SU-DHL-6 (cell line): ENCODE data around the gene HOXD4.

Experiments used
- EZH2phosphoT487 ChIP-seq: fragments of 200-600 bp; sonication (generic), shearing (Covaris generic); conservative IDR thresholded peaks from 2 replicates; pipeline ENCODE4 v1.6.1; 2018; ENCODE audit warnings: mild to moderate bottlenecking, antibody characterized with exemption, low read length, moderate library complexity, mixed read lengths
- TF ChIP-seq, protein P1 (sequence below): fragments of 200-600 bp; sonication (generic); IDR thresholded peaks from one replicate; pipeline ENCODE4 v1.5.1; 2017; ENCODE audit warnings: antibody characterized with exemption, mild to moderate bottlenecking, low read length, moderate library complexity; ENCODE audit not compliant: insufficient read depth, poor library complexity, severe bottlenecking

DNA sequence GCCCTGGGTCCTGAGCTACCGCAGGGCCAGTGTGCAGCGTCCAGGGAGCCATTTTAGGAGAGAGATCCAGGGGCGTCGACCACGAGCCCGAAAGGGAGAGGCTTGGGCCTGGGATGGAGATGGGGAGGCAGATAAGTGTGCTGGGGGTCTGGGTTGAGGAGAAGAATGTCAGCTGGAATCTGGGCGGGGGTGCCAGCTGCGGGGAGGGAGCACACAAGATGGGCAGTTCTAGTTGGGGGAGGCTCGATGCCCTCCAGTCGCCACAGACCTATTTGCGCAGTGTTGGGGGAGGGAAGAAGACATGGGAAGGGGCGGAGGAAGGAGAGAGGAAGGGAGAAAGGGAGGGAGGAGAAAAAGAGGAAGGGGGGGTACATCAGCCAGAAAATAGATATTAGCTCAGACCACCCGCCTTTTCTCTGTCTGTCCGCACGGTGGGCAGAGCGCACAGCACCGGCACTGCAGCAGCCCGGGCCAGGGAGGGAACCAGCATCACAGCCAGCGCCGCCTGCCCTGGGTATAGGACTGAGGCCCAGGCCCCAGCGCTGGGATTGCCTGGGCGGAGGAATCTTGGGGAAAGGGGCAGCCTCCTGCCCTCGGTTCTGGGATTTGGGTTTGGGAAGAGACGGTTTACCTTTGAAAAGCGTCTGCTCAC, 46.1 kb upstream of the HOXD4 start:
- TF ChIP-seq, protein P1, sequence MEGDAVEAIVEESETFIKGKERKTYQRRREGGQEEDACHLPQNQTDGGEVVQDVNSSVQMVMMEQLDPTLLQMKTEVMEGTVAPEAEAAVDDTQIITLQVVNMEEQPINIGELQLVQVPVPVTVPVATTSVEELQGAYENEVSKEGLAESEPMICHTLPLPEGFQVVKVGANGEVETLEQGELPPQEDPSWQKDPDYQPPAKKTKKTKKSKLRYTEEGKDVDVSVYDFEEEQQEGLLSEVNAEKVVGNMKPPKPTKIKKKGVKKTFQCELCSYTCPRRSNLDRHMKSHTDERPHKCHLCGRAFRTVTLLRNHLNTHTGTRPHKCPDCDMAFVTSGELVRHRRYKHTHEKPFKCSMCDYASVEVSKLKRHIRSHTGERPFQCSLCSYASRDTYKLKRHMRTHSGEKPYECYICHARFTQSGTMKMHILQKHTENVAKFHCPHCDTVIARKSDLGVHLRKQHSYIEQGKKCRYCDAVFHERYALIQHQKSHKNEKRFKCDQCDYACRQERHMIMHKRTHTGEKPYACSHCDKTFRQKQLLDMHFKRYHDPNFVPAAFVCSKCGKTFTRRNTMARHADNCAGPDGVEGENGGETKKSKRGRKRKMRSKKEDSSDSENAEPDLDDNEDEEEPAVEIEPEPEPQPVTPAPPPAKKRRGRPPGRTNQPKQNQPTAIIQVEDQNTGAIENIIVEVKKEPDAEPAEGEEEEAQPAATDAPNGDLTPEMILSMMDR = no peak
- no peak for TF ChIP-seq EZH2phosphoT487
